Cardiac muscle cell (in vitro differentiated cells and primary cell): Measurements from ENCODE around the gene PXYLP1. TPM values are rescaled to one million over a fixed set of nuclear protein-coding genes. Genes with fewer than 3 reads are reported as not detected.

ENCODE experiments used
- DNase-seq, 2 donors: peaks; one replicate each; pipeline versions ENCODE4 v3.0.0 to v3.0.0-alpha.2; 2010 to 2017; ENCODE audit warnings: low read depth in 1 of 2, low spot score in 1 of 2
- H3K27ac ChIP-seq: fragments of 200-600 bp; sonication (generic); 2 replicates; pipeline ENCODE4 v1.5.1; 2016
- H3K27me3 ChIP-seq: fragments of 200-600 bp; sonication (generic); 2 replicates; pipeline ENCODE4 v1.6.0; 2016; ENCODE audit warnings: control low read depth
- H3K36me3 ChIP-seq: fragments of 200-600 bp; sonication (generic); 2 replicates; pipeline ENCODE4 v1.5.1; 2016; ENCODE audit warnings: control low read depth
- H3K4me1 ChIP-seq: fragments of 200-600 bp; sonication (generic); 2 replicates; pipeline ENCODE4 v1.8.1; 2017; ENCODE audit warnings: low read depth, mild to moderate bottlenecking, mixed run types
- H3K4me3 ChIP-seq: fragments of 200-600 bp; sonication (generic); 2 replicates; pipeline ENCODE4 v1.5.1; 2016; ENCODE audit warnings: mild to moderate bottlenecking
- H3K9me3 ChIP-seq: fragments of 200-600 bp; sonication (generic); 2 replicates; pipeline ENCODE4 v1.5.1; 2017; ENCODE audit warnings: low read depth, mild to moderate bottlenecking, control low read depth
- polyA plus RNA-seq: library from polyadenylated mRNA; unstranded; fragments of >200 nt; fragmentation: Nextera tagmentation; extraction: Ambion mirVana; gene quantifications from 2 replicates; pipeline ENCODE4 v1.2.1, GENCODE V29; 2016
- total RNA-seq: library from RNA; depleted of rRNA; stranded (reverse); fragments of >200 nt; gene quantifications from 2 replicates; pipeline ENCODE4 v1.2.3, GENCODE V29; 2016
- TF ChIP-seq, protein P1 (sequence below): IDR thresholded peaks from 2 replicates; pipeline ENCODE4 v1.5.1; 2012; ENCODE audit warnings: low read depth, mild to moderate bottlenecking, low read length

Gene PXYLP1
- total and polyA plus RNA-seq, 2 experiments from 2014 or later = 11.0 to 24.3 TPM

DNA sequence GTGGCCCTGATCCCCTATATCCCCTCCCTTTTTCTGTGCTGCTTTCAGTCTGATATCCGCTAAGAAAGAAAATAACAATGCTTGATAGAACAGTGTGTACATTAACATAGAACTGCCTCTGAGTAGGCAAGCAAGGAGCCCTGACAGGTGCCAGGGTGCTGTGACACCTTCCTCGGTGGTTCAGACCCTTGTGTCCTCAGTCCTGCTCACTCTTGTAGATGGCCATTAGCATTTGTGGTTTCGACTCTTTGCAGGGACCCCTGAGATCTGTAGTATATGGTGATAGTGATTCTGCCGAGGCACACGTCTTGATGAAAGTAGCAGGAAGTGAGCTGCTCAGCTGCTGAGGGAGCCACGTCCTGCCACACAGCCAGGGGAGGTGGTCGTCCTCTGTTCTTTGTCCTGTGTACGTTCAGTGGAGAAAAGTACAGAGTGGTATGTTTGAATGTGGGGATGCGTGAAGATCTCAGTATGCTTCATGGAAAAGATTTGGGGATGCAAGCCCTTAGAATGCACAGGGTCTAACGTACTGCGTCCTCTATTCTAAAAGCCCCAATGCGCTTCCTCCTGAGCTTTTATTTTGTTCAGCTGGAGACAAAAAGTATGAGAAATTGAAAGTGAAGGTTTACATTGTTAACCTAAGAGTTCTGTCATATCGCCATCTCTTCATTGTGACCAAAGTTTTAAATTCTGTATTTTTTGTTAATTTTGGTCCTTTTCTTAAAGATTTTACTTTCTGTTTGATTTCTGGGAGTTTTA is 35.4 kb downstream of the PXYLP1 start:
- TF ChIP-seq, protein P1, sequence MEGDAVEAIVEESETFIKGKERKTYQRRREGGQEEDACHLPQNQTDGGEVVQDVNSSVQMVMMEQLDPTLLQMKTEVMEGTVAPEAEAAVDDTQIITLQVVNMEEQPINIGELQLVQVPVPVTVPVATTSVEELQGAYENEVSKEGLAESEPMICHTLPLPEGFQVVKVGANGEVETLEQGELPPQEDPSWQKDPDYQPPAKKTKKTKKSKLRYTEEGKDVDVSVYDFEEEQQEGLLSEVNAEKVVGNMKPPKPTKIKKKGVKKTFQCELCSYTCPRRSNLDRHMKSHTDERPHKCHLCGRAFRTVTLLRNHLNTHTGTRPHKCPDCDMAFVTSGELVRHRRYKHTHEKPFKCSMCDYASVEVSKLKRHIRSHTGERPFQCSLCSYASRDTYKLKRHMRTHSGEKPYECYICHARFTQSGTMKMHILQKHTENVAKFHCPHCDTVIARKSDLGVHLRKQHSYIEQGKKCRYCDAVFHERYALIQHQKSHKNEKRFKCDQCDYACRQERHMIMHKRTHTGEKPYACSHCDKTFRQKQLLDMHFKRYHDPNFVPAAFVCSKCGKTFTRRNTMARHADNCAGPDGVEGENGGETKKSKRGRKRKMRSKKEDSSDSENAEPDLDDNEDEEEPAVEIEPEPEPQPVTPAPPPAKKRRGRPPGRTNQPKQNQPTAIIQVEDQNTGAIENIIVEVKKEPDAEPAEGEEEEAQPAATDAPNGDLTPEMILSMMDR = no peak
- no peaks in the 10 kb centered on the region for H3K36me3 ChIP-seq
- H3K9me3 ChIP-seq = no peaks in the 10 kb centered on the region
- peaks cover 8% of the 10 kb centered on the region for H3K4me1 ChIP-seq
- no peaks in the 10 kb centered on the region for H3K27me3 ChIP-seq
- no peak overlapping the region for H3K4me3 ChIP-seq
- H3K27ac ChIP-seq = peak overlapping the region; percentile 2
- DNase-seq = no peak

DNA sequence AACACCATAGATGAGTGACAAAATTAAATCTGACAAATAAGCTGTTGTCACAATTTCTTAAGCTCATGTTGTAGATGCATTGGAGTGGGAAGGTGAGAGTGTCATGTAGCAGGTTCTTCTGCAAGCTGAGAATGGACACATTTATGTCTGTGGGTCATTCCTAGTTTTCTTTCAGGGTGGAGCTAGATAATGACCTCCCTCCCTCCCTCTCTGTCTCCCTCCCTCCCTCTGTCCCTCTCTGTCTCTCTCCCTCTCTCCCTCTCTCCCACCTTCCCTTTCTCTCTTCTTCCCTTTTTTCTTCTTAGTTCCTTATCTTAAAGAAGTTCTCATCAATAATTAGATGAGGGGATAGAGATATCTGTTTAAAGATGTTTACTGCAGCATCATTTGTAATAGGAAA is 36.0 kb downstream of the PXYLP1 start:
- no peak for DNase-seq
- TF ChIP-seq, protein P1 = no peak
- no peaks in the 10 kb centered on the region for H3K9me3 ChIP-seq
- H3K27ac ChIP-seq = no peak overlapping the region
- no peak overlapping the region for H3K4me3 ChIP-seq
- peaks cover 8% of the 10 kb centered on the region for H3K4me1 ChIP-seq
- no peaks in the 10 kb centered on the region for H3K27me3 ChIP-seq
- no peaks in the 10 kb centered on the region for H3K36me3 ChIP-seq

GRCh38 chr3:141268306-141268705 is 36.7 kb downstream of the PXYLP1 start:
- DNase-seq = no peak
- H3K27ac ChIP-seq = no peak overlapping the region
- H3K9me3 ChIP-seq = no peaks in the 10 kb centered on the region
- no peaks in the 10 kb centered on the region for H3K27me3 ChIP-seq
- no peak overlapping the region for H3K4me3 ChIP-seq
- H3K4me1 ChIP-seq = peaks cover 8% of the 10 kb centered on the region
- TF ChIP-seq, protein P1 = no peak
- H3K36me3 ChIP-seq = no peaks in the 10 kb centered on the region

DNA sequence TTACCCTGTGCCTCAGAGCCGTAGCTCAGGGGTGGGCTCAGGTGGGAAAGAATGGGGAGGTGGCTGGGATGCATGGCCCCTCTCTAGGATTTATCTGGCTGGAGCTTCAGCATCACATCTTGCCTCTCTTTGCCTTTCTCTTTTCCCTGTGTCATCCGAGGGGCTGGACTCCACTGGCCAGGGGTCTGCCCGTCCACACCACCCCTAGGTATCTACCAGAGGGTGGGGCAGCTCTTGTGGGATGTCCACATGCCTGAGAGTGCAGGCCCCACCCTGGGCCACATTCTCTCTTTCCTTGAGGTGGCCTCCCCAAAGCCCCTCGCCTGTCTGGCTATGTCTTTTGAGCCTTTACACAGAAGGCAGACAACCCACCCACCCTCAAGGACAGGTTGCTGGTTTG is 37.2 kb downstream of the PXYLP1 start:
- peaks cover 8% of the 10 kb centered on the region for H3K4me1 ChIP-seq
- no peak overlapping the region for H3K4me3 ChIP-seq
- no peak overlapping the region for H3K27ac ChIP-seq
- TF ChIP-seq, protein P1 = no peak
- no peak for DNase-seq
- no peaks in the 10 kb centered on the region for H3K36me3 ChIP-seq
- H3K9me3 ChIP-seq = no peaks in the 10 kb centered on the region
- H3K27me3 ChIP-seq = no peaks in the 10 kb centered on the region

GRCh38 chr3:141269961-141270360 is 38.3 kb downstream of the PXYLP1 start:
- Histone ChIP-seq H3K9me3 (no peaks in the 10 kb centered on the region), H3K4me3 (no peak overlapping the region), H3K27me3 (no peaks in the 10 kb centered on the region), H3K4me1 (peaks cover 8% of the 10 kb centered on the region), H3K36me3 (no peaks in the 10 kb centered on the region), H3K27ac (no peak overlapping the region)
- DNase-seq = no peak
- TF ChIP-seq, protein P1 = no peak
